Upper lobe of right lung (tissue), 1 donor: ENCODE measurements around the gene ADCY2. TPM values are rescaled to one million over a fixed set of nuclear protein-coding genes. Genes with fewer than 3 reads are reported as not detected.

ENCODE experiments used
- ATAC-seq: fragments of 200-7000 bp; cut with Tn5 transposase; one replicate; pipeline ENCODE4 v1.9.1; 2020; ENCODE audit warnings: mild to moderate bottlenecking, moderate library complexity
- DNase-seq: peaks from one replicate; pipeline ENCODE4 v3.0.0-alpha.2; 2020
- H3K27ac ChIP-seq: fragments of 200-600 bp; one replicate; pipeline ENCODE4 v1.8.0; 2022
- H3K27me3 ChIP-seq: fragments of 200-600 bp; one replicate; pipeline ENCODE4 v1.8.0; 2022; ENCODE audit warnings: mild to moderate bottlenecking
- H3K36me3 ChIP-seq: fragments of 200-600 bp; one replicate; pipeline ENCODE4 v1.8.0; 2022
- H3K4me1 ChIP-seq: fragments of 200-600 bp; one replicate; pipeline ENCODE4 v1.8.0; 2022
- H3K4me3 ChIP-seq: fragments of 200-600 bp; one replicate; pipeline ENCODE4 v1.8.0; 2022; ENCODE audit warnings: mild to moderate bottlenecking
- H3K9me3 ChIP-seq: fragments of 200-600 bp; one replicate; pipeline ENCODE4 v1.8.0; 2022
- intact Hi-C: fragments of 100-400 bp; cut with DNase I; formaldehyde crosslinking; loops from one replicate; pipeline ENCODE4 v1.11.0; 2022
- total RNA-seq: library from RNA; stranded (reverse); fragmentation: NEBNext Ultra II Directional; extraction: Animal tissue kit (Norgen Biotek cat#: 25700); gene quantifications from one replicate; pipeline ENCODE4 v1.2.1, GENCODE V29; 2021
- TF ChIP-seq, protein P1 (sequence below): fragments of 200-600 bp; IDR thresholded peaks from one replicate; pipeline ENCODE4 v1.8.0; 2022; ENCODE audit warnings: antibody characterized with exemption
- donor health status: DM: no; HTN: yes; CAD: no; lungs with severe emphysema.

Gene ADCY2
- total RNA-seq, 1 donor from 2014 or later: 0.17 TPM

DNA sequence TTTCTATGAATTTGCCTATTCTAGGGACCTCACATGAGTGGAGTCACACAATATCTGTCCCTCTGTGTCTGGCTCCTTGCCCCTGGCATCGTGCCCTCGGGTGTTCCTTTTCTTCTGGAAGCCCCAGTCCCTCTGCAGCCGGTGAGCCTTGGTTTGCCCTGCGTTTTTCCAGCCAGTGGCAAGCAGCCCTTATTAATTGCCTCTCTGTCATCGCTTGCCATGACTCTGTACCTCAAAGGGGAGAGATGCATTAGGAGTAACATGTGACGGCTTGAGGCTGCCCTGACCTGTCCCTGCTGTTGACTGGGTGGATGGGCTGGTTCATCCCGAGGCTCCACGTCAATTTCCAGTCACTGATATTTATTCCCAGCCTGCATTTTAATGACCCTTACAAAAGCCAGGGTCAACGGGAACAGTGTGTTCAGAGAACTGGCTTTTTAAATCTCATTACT, 367.7 kb downstream of the ADCY2 start:
- TF ChIP-seq, protein P1, sequence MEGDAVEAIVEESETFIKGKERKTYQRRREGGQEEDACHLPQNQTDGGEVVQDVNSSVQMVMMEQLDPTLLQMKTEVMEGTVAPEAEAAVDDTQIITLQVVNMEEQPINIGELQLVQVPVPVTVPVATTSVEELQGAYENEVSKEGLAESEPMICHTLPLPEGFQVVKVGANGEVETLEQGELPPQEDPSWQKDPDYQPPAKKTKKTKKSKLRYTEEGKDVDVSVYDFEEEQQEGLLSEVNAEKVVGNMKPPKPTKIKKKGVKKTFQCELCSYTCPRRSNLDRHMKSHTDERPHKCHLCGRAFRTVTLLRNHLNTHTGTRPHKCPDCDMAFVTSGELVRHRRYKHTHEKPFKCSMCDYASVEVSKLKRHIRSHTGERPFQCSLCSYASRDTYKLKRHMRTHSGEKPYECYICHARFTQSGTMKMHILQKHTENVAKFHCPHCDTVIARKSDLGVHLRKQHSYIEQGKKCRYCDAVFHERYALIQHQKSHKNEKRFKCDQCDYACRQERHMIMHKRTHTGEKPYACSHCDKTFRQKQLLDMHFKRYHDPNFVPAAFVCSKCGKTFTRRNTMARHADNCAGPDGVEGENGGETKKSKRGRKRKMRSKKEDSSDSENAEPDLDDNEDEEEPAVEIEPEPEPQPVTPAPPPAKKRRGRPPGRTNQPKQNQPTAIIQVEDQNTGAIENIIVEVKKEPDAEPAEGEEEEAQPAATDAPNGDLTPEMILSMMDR: no peak
- H3K36me3 ChIP-seq: no peaks in the 10 kb centered on the region
- H3K9me3 ChIP-seq: no peaks in the 10 kb centered on the region
- no peak overlapping the region for H3K27ac ChIP-seq
- H3K4me1 ChIP-seq: no peaks in the 10 kb centered on the region
- peaks cover 10% of the 10 kb centered on the region for H3K27me3 ChIP-seq
- intact Hi-C loops: no loop called here
- no peak overlapping the region for H3K4me3 ChIP-seq
- DNase-seq (no peak), ATAC-seq (no peak)

- H3K4me1 ChIP-seq: no peaks in the 10 kb centered on the region
- TF ChIP-seq, protein P1: no peak
- no peaks in the 10 kb centered on the region for H3K9me3 ChIP-seq
- DNase-seq (no peak), ATAC-seq (no peak)
- H3K27me3 ChIP-seq: peaks cover 10% of the 10 kb centered on the region
- intact Hi-C loops: no loop called here
- no peaks in the 10 kb centered on the region for H3K36me3 ChIP-seq
- no peak overlapping the region for H3K27ac ChIP-seq
- no peak overlapping the region for H3K4me3 ChIP-seq
Observed at GRCh38 chr5:7764452-7764851, 368.5 kb downstream of the ADCY2 start.

DNA sequence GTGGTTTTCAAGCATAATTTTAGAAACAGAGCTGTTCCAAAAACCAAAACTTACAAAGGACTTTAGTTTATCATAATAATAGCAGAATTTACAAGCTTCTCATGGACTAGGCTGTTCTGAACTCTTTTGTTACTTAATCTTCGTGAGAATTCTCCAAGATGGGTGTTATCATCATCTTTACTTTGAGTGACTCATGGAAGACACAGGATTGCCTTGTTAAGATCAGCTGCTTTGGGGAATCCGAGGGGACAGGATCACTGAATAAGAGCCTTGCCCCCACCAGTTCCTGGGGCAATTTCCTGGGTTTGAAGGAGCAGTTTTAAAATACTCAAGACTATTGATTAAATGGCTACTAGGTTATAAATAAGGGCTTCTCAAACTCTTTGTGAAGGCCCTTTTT, 374.5 kb downstream of the ADCY2 start:
- H3K4me3 ChIP-seq: no peak overlapping the region
- no peaks in the 10 kb centered on the region for H3K36me3 ChIP-seq
- no peak overlapping the region for H3K27ac ChIP-seq
- no peaks in the 10 kb centered on the region for H3K4me1 ChIP-seq
- intact Hi-C loops: no loop called here
- peaks cover 10% of the 10 kb centered on the region for H3K27me3 ChIP-seq
- DNase-seq: no peak
- TF ChIP-seq, protein P1: no peak
- no peak for ATAC-seq
- no peaks in the 10 kb centered on the region for H3K9me3 ChIP-seq

DNA sequence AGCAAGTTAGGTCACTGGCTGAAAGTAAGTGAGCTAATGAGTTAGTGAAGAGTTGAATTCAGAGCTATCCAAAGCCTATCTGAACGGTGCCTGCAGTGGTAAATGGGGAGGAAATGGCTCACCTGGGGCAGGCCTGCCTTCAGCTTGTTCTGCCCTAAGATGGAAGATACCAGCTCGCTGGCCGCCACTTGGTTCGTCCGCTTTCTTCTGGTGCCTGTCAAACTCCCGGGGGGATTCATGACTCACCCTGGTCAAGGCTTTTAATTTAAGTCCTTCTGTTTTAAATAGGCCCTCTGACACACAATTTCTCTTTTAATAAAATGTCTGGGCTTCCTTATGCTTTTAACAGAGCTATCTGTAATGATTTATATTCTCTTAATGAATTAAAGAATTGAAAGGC, 376.2 kb downstream of the ADCY2 start:
- no peaks in the 10 kb centered on the region for H3K4me1 ChIP-seq
- H3K36me3 ChIP-seq: no peaks in the 10 kb centered on the region
- ATAC-seq (no peak), DNase-seq (no peak)
- H3K27ac ChIP-seq: no peak overlapping the region
- H3K27me3 ChIP-seq: no peaks in the 10 kb centered on the region
- no peak overlapping the region for H3K4me3 ChIP-seq
- intact Hi-C loops: no loop called here
- H3K9me3 ChIP-seq: no peaks in the 10 kb centered on the region
- TF ChIP-seq, protein P1: no peak

- ATAC-seq (no peak), DNase-seq (no peak)
- Histone ChIP-seq H3K27me3 (no peaks in the 10 kb centered on the region), H3K36me3 (no peaks in the 10 kb centered on the region), H3K9me3 (no peaks in the 10 kb centered on the region), H3K4me3 (no peak overlapping the region), H3K27ac (no peak overlapping the region), H3K4me1 (no peaks in the 10 kb centered on the region)
- intact Hi-C loops: no loop called here
- TF ChIP-seq, protein P1: no peak
Observed at GRCh38 chr5:7773178-7773577, 377.2 kb downstream of the ADCY2 start.

GRCh38 chr5:7776442-7776841, 380.5 kb downstream of the ADCY2 start:
- TF ChIP-seq, protein P1: no peak
- no peak for DNase-seq
- no peaks in the 10 kb centered on the region for H3K9me3 ChIP-seq
- H3K27ac ChIP-seq: no peak overlapping the region
- no peak overlapping the region for H3K4me3 ChIP-seq
- H3K4me1 ChIP-seq: no peaks in the 10 kb centered on the region
- ATAC-seq: no peak
- intact Hi-C loops: no loop called here
- no peaks in the 10 kb centered on the region for H3K36me3 ChIP-seq
- no peaks in the 10 kb centered on the region for H3K27me3 ChIP-seq
